ENCODE results near the gene OGFR.
"Not testable (repeated sequence)": the region's sequence is repeated elsewhere in the genome, so short reads cannot be mapped to it uniquely, and the experiment has no call there.

The OGFR gene

GRCh38 chr20:62844182-62844581 lies 39.5 kb downstream of the OGFR start:
- DNase-seq: no peak

GRCh38 chr20:62845416-62846160 lies 41.0 kb downstream of the OGFR start:
- no peak for DNase-seq

GRCh38 chr20:62846166-62846890 lies 41.7 kb downstream of the OGFR start:
- no peak for DNase-seq

DNA sequence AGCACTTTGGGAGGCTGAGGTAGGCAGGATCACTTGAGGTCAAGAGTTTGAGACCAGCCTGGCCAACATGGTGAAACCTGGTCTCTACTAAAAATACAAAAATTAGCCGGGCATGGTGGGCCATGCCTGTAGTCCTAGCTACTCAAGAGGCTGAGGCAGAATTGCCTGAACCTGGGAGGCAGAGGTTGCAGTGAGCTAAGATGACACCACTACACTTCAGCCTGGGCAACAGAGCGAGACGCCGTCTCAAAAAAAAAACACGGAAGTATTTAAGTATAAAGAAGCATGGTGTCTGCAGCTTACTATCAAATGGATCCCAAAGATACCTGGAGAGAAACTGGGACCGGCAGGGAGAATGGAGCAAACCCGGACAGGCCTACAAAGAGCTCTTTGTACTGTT lies 44.3 kb downstream of the OGFR start:
- DNase-seq: not testable (repeated sequence)

DNA sequence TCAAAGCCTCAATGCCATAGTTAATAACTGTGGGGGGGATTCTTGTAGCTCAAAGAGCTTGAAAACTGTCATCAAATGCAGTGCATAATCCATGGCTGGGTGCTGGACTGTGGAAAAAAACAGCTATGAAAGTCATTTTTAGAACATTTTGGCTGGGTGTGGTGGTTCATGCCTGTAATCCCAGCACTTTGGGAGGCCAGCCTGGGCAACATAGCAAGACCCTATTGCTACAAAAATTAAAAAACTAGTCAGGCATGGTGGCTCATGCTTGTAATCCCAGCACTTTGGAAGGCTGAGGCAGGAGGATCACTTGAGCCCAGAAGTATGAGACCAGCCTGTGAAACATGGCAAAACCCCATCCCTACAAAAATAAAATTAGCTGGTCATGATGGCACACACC lies 44.8 kb downstream of the OGFR start:
- no peak for DNase-seq

DNA sequence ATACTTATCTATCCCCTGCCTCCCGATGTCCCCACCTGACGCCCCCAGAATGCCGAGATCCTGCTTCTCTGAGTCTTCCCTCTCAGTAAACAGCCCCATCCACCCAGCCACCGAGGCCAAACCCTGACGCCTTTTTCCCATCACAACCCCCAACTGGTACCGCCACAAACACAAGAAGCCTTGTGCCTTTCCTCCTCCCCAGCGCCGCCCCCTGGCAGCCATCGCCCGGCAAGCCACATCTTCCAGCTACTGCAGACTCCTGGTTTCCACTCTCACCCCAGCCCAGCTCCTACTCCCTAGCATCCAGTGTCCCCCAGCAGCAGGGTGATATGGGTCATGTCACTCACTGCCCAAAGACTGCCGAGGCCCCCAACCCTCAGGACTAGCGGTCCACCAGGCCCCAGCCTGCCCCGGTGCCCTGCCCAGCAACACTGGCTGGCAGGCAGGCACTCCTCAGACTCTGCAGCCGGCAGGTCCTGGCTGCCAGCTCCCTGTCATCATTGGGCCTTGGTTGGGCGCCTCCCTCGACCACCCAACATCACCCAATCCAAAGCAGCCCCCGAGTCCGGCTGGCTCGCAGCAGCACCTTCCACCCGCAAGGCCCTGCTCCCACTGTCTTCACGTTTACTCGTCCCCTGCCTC lies 45.8 kb downstream of the OGFR start:
- DNase-seq: no peak

DNA sequence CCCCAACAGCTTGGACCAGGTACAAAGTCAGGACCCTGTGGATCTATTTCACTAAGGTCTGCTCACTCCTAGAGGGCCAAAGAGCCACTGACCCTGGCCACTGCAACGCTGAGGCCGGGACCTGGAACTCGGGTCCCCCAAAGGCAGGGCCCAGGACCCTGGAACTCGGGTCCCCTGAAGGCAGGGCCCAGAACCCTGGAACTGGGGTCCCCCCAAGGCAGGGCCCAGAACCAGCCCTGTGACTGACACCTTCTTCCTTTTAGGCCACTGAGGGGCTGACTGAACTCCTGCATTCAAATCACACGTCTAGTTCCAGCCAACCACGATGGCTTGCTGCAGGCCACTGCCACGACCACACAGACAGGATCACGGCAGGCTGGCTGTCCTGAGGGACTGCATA lies 47.6 kb downstream of the OGFR start:
- DNase-seq: no peak

- DNase-seq: no peak
These were observed 48.2 kb downstream of the OGFR start for GRCh38 chr20:62852841-62853240.

DNA sequence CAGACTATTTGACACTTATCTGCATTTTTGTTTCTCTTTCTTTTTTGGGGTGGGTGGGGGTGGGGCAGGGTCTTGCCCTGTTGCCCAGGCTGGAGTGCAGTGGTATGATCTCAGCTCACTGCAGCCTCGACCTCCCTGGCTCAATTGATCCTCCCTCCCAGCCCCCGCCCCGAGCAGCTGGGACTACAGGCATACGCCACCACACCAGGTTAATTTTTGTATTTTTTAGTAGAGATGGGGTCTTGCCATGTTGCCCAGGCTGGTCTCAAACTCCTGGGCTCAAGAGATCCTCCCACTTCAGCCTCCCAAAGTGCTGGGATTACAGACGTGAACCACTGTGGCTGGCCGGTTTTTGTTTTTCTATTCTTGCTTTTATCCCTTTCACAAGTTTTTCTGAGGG lies 48.7 kb downstream of the OGFR start:
- not testable (repeated sequence) for DNase-seq

DNA sequence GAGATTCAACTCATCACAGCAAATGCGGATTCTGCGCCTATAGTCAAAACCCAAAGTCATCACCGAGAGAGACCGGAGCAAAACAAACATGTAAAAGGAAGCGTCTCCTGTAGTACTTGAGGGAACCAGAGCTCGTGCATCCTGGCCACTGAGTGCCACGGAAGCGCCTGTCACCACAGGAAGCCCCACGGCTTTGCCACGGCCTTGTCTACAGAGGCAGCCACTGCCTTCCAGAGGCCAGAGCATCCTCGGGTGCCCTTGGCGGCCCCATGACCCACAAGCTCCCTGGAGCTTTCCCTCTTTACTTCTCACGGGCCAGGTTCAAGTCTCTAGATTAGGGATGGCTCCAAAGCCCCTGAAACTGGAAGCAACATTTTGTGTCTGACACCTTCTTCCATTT lies 49.5 kb downstream of the OGFR start:
- no peak for DNase-seq

GRCh38 chr20:62855120-62855519 lies 50.5 kb downstream of the OGFR start:
- no peak for DNase-seq

- DNase-seq: no peak
These were observed 52.4 kb downstream of the OGFR start for GRCh38 chr20:62856931-62857619.

GRCh38 chr20:62858058-62858830 lies 53.6 kb downstream of the OGFR start:
- DNase-seq: no peak

DNA sequence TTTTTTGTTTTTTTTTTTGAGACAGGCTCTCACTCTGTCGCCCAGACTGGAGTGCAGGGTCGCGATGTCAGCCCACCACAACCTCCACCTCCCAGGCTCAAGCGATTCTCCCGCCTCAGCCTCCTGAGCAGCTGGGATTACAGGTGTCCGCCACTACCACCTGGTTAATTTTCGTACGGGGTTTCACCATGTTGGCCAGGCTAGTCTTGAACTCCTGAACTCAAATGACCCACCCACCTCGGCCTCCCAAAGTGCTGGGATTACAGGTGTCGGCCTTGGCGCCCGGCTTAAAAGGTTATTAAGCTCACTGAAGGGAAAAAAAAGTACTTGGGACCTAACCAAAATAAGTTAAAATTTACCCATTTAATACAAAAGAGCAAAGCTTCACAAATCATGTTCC lies 55.1 kb downstream of the OGFR start:
- DNase-seq: no peak

DNA sequence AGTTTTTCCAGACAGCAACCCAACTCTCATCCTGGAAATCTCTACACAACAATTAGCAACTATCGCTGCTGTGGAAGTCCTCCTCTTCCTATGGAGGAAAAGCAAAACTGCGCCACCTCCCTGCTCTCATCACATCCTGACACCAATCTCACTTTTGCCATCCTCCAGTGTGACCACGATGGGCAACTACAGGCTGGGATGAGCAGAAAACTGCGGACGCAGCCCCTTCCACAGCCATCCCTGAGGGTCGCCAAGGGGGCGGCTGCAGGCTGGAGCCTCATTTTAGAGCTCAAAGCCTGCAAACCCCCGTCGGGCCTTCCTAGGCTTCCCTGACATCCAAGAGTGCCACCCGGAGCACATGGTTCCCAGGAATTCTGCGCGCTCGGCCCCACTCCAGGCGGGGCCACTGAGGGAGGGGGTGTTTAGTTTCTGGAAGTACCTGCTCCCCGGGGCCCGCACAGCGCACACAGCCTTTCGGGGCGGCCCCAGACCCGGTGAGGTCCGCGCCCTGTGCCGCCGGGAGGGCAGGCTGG lies 55.8 kb downstream of the OGFR start:
- peak; percentile 53 for DNase-seq

DNA sequence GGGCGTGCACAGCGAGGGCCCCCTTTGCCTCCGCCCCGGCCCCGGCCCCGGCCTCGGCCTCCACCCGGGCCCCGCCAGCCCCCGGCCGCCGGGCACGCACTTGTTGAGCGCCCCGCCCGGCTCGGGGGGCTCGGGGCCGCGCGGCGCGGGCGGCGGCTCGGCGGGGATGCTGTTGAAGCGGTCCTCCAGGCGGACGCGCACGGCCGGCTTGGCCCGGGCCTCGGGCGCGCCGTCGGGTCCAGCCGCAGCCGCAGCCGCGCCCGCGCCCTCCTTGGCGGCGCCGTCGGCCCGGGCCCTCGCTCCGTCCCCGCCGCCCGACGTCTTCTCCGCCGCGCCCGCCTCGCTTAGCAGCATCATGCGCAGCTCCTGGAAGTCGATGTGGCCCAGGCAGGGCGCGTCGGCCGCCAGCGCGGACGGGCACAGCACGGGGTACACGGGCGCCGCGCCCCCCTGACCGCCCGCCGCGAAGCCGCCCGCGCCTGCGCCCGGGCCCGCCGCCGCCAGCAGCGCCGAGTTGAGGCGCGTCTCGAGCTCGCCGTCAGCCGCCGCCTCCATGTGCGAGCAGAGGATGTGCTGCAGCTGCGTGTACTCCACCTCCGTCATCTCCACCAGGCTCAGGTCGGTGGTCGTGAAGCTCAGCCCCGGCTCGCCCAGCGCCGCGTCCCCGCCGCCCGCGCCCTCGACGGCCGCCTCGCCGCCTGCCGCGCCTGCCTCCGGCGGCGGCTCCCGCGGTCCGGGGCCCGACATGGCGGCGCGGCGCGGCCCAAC lies 56.5 kb downstream of the OGFR start:
- DNase-seq: no peak

GRCh38 chr20:62861726-62862336 lies 57.2 kb downstream of the OGFR start, which contains the start of gene TCFL5:
TSS of gene TCFL5 (minus strand) at chr20:62861822. CDS start at chr20:62861670, 152 bp downstream.
- DNase-seq: peak; percentile 83
